Ishikawa (cell line): Measurements from ENCODE around the gene SNHG17.

Source experiments
- CEBPB ChIP-seq: IDR thresholded peaks from 2 replicates; pipeline ENCODE4 v1.6.1; 2012
- CREB1 ChIP-seq: IDR thresholded peaks from 2 replicates; pipeline ENCODE4 v1.6.1; 2012; ENCODE audit warnings: low read depth
- EGR1 ChIP-seq: IDR thresholded peaks from 2 replicates; pipeline ENCODE4 v1.6.1; 2012
- EP300 ChIP-seq: IDR thresholded peaks from 2 replicates; pipeline ENCODE4 v1.6.1; 2012; ENCODE audit warnings: borderline replicate concordance
- FOXM1 ChIP-seq: IDR thresholded peaks from 2 replicates; pipeline ENCODE4 v1.6.1; 2012; ENCODE audit warnings: low read depth, borderline replicate concordance
- NFIC ChIP-seq: IDR thresholded peaks from 2 replicates; pipeline ENCODE4 v1.6.1; 2012
- RAD21 ChIP-seq: IDR thresholded peaks from 2 replicates; pipeline ENCODE4 v1.6.1; 2012; ENCODE audit warnings: low read depth
- TAF1 ChIP-seq: IDR thresholded peaks from 2 replicates; pipeline ENCODE4 v1.6.1; 2012; ENCODE audit warnings: low read depth, mild to moderate bottlenecking
- TCF12 ChIP-seq: IDR thresholded peaks from 2 replicates; pipeline ENCODE4 v1.6.1; 2012; ENCODE audit warnings: low read depth
- TEAD4 ChIP-seq: IDR thresholded peaks from 2 replicates; pipeline ENCODE4 v1.6.1; 2012
- YY1 ChIP-seq: IDR thresholded peaks from 2 replicates; pipeline ENCODE4 v1.6.1; 2012; ENCODE audit warnings: low read depth
- ZBTB7A ChIP-seq: IDR thresholded peaks from 2 replicates; pipeline ENCODE4 v1.6.1; 2012; ENCODE audit warnings: low read depth
- TF ChIP-seq, protein P1 (sequence below): IDR thresholded peaks from 2 replicates; pipeline ENCODE4 v1.6.1; 2012; ENCODE audit warnings: low read depth, mild to moderate bottlenecking
- TF ChIP-seq, protein P2 (sequence below): IDR thresholded peaks from 2 replicates; pipeline ENCODE4 v1.6.1; 2012
- TF ChIP-seq, protein P3 (sequence below): IDR thresholded peaks from 2 replicates; pipeline ENCODE4 v1.6.1; 2012

The SNHG17 gene

DNA sequence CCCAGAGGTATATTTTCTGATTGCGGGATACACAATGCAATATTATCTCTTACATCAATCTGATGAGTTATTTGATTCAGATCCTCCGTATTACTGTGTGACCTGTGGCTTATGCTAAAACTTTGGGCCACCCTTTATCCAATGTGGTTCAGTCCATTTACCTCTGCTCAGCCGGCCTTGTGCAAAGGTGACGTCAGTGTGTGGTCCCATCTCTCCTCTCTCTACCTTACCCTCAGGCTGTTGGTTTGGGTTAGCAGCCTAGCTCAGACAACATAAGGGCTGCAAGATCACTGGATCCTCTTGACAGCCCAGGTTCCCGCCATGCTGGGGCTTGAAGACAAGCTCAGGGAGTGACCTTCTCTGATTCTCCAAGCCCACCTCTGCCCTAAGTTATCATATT, 33.0 kb downstream of the SNHG17 start:
- TF ChIP-seq EGR1 (no peak), CEBPB (no peak), ZBTB7A (no peak), TCF12 (no peak), TEAD4 (no peak), NFIC (no peak), YY1 (no peak), CREB1 (no peak), RAD21 (no peak), TAF1 (no peak), FOXM1 (no peak), EP300 (no peak)
- TF ChIP-seq, protein P1, sequence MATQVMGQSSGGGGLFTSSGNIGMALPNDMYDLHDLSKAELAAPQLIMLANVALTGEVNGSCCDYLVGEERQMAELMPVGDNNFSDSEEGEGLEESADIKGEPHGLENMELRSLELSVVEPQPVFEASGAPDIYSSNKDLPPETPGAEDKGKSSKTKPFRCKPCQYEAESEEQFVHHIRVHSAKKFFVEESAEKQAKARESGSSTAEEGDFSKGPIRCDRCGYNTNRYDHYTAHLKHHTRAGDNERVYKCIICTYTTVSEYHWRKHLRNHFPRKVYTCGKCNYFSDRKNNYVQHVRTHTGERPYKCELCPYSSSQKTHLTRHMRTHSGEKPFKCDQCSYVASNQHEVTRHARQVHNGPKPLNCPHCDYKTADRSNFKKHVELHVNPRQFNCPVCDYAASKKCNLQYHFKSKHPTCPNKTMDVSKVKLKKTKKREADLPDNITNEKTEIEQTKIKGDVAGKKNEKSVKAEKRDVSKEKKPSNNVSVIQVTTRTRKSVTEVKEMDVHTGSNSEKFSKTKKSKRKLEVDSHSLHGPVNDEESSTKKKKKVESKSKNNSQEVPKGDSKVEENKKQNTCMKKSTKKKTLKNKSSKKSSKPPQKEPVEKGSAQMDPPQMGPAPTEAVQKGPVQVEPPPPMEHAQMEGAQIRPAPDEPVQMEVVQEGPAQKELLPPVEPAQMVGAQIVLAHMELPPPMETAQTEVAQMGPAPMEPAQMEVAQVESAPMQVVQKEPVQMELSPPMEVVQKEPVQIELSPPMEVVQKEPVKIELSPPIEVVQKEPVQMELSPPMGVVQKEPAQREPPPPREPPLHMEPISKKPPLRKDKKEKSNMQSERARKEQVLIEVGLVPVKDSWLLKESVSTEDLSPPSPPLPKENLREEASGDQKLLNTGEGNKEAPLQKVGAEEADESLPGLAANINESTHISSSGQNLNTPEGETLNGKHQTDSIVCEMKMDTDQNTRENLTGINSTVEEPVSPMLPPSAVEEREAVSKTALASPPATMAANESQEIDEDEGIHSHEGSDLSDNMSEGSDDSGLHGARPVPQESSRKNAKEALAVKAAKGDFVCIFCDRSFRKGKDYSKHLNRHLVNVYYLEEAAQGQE, result no peak
- TF ChIP-seq, protein P2, sequence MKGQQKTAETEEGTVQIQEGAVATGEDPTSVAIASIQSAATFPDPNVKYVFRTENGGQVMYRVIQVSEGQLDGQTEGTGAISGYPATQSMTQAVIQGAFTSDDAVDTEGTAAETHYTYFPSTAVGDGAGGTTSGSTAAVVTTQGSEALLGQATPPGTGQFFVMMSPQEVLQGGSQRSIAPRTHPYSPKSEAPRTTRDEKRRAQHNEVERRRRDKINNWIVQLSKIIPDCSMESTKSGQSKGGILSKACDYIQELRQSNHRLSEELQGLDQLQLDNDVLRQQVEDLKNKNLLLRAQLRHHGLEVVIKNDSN, result no peak
- TF ChIP-seq, protein P3, sequence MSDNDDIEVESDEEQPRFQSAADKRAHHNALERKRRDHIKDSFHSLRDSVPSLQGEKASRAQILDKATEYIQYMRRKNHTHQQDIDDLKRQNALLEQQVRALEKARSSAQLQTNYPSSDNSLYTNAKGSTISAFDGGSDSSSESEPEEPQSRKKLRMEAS, result no peak

DNA sequence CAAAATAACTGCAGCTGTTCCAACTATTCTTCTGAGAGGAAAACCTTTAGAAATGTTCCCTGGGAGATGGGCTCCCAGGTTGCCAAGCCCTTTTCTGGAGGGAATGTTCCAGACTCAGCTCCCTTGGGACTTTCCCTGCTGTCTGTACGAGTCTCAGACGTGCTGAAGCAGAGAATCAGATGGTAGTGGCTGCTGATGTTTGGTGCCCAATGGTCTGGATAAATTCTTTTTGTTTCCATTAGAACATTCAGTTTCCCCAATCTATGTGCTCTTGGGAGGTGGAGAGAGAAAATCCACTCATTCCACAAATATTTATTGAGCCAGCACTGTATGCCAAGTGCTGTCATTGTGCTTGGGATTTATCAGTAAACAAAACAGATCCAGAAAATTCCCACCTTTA, 40.0 kb downstream of the SNHG17 start:
- TF ChIP-seq CREB1 (no peak), ZBTB7A (no peak), NFIC (no peak), EGR1 (no peak), CEBPB (no peak)
- TF ChIP-seq, protein P2, result no peak
- TF ChIP-seq, protein P1, result no peak

DNA sequence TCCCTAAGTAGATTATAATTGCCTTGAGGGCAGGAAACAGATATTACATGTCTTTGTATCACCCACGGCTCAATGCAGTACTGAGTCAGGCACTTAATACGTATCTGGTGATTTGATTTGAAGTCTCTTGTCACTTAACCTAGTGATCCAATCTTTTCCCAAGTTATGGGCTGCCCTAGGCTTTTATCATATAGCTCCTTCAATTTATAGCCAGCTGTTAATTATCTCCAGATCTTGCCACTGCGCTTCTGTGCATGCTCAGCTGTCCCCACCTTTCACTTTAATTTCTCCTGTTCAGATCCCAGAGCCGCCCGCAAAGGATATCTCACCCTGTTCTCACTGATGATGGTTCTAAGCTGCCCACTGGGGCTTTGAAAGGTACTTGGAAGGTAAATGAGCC, 41.9 kb downstream of the SNHG17 start:
- TF ChIP-seq, protein P2, result no peak
- TF ChIP-seq, protein P1, result no peak
- no peak for TF ChIP-seq RAD21
- TF ChIP-seq TEAD4, result no peak
- TF ChIP-seq CREB1, result no peak
- no peak for TF ChIP-seq FOXM1
- no peak for TF ChIP-seq ZBTB7A
- TF ChIP-seq EP300, result no peak
- TF ChIP-seq CEBPB, result no peak
- no peak for TF ChIP-seq EGR1

DNA sequence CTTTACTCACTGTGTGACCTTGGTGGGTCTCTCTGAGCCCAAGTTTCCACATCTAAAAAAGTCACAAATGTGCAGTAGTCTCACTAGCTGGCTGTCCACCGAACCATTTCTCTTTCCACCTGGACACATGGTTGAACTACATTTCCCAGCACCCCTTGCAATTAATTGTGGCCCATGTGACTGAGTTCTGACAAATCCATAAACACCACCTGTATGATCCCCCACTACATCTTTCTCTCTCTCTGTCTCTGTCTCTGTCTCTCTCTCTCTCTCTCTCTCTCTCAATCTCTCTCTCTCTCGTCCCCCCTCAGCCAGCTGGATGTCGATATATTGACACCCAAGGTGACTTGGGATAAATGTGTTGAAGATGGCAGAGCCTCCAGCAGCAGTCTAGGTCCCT, 42.8 kb downstream of the SNHG17 start:
- TF ChIP-seq, protein P1, result no peak
- TF ChIP-seq, protein P2, result peak; percentile 97
- TF ChIP-seq TCF12, result no peak
